K562 (cell line): ENCODE data around the gene SYNGR1. TPM values are rescaled to one million over a fixed set of nuclear protein-coding genes. Genes with fewer than 3 reads are reported as not detected.

ENCODE experiments used
- CBX1 ChIP-seq: sonication (generic); IDR thresholded peaks from 2 replicates; pipeline ENCODE4 v1.6.1; 2016; ENCODE audit warnings: antibody characterized with exemption, low read depth, mild to moderate bottlenecking
- CUX1 ChIP-seq: fragments of 200-800 bp; sonication (Bioruptor generic); IDR thresholded peaks from 2 replicates; pipeline ENCODE4 v1.6.1; 2016; ENCODE audit warnings: missing genetic modification characterization, missing compliant biosample characterization
- ELK3 ChIP-seq: fragments of 450-650 bp; formaldehyde crosslinking; IDR thresholded peaks from 2 replicates; pipeline ENCODE4 v1.4.0; 2020; ENCODE audit warnings: mild to moderate bottlenecking
- KLF6 ChIP-seq: fragments of 250-450 bp; sonication (Bioruptor Pico); IDR thresholded peaks from 2 replicates; pipeline ENCODE4 v1.4.0; 2020; ENCODE audit warnings: mild to moderate bottlenecking, moderate library complexity, borderline replicate concordance
- NCOA2 ChIP-seq, 2 experiments: fragments of 450-650 bp; IDR thresholded peaks; 2 replicates each; pipeline ENCODE4 v1.6.1; 2018; ENCODE audit warnings: mild to moderate bottlenecking in 2 of 2, moderate library complexity in 1 of 2; ENCODE audit not compliant: partially characterized antibody in 2 of 2
- NR4A1 ChIP-seq, 2 experiments: fragments of 250-450 bp in 1 of 2; fragments of 450-650 bp in 1 of 2; sonication (Bioruptor Pico) in 1 of 2; IDR thresholded peaks; 2 replicates each; pipeline versions ENCODE4 v1.4.0 to v1.6.1; 2016 to 2020; ENCODE audit warnings: mild to moderate bottlenecking in 2 of 2, missing compliant biosample characterization in 1 of 2, missing genetic modification characterization in 1 of 2, moderate library complexity in 1 of 2
- SAFB ChIP-seq: fragments of 200-400 bp; formaldehyde crosslinking; IDR thresholded peaks from 2 replicates; pipeline ENCODE4 v1.6.1; 2017; ENCODE audit warnings: low read depth, low read length, borderline replicate concordance
- SMAD1 ChIP-seq: fragments of 150-350 bp; IDR thresholded peaks from 2 replicates; pipeline ENCODE4 v1.6.1; 2014; ENCODE audit warnings: low read length, low read depth; ENCODE audit not compliant: partially characterized antibody
- SMC3 ChIP-seq: conservative IDR thresholded peaks from 2 replicates; pipeline ENCODE4 v1.6.1; 2011; ENCODE audit warnings: low read depth, low read length, improper control_type of control experiment; ENCODE audit not compliant: insufficient read depth
- SREBF1 ChIP-seq: fragments of 150-350 bp; IDR thresholded peaks from 2 replicates; pipeline ENCODE4 v1.6.1; 2014; ENCODE audit warnings: antibody characterized with exemption, low read depth, low read length, borderline replicate concordance
- TEAD2 ChIP-seq: fragments of 450-650 bp; IDR thresholded peaks from 2 replicates; pipeline ENCODE4 v1.6.1; 2016; ENCODE audit warnings: missing genetic modification characterization, control low read depth, missing compliant biosample characterization
- ZNF583 ChIP-seq: fragments of 250-450 bp; sonication (Bioruptor Pico); IDR thresholded peaks from 2 replicates; pipeline ENCODE4 v1.4.0; 2020
- ZNF75A ChIP-seq: fragments of 450-650 bp; formaldehyde crosslinking; IDR thresholded peaks from 2 replicates; pipeline ENCODE4 v1.4.0; 2020; ENCODE audit warnings: mild to moderate bottlenecking
- polyA plus RNA-seq, 8 experiments: library from polyadenylated mRNA; depleted of rRNA in 4 of 8; stranded (reverse) in 5 of 8; unstranded in 3 of 8; fragments of >200 nt; fragmentation: Nextera tagmentation in 2 of 8; fragmentation: Illumina TruSeq in 1 of 8; extraction: Ambion mirVana in 2 of 8; extraction: Trizol in 1 of 8; gene quantifications; 2 replicates each; pipeline versions ENCODE4 v1.2.1 to v1.2.3, GENCODE V29; 2011 to 2014; ENCODE audit warnings: inconsistent platforms in 1 of 8, missing spikeins in 1 of 8
- total RNA-seq, 7 experiments: library from RNA; depleted of rRNA in 6 of 7; stranded (reverse); fragments of >200 nt in 6 of 7; fragmentation: Illumina TruSeq in 2 of 7; extraction: Trizol in 2 of 7; gene quantifications; 2 replicates each; pipeline versions ENCODE4 v1.2.1 to v1.2.3, GENCODE V29; 2011 to 2021; ENCODE audit warnings: low replicate concordance in 1 of 7
- TF ChIP-seq, protein P1 (sequence below), 2 experiments: fragments of 450-650 bp in 1 of 2; sonication (generic) in 1 of 2; formaldehyde crosslinking in 1 of 2; IDR thresholded peaks in 1 of 2; conservative IDR thresholded peaks in 1 of 2; 2 replicates each; pipeline versions ENCODE4 v1.6.1 to v1.8.1; 2016 to 2023; ENCODE audit warnings: mild to moderate bottlenecking in 2 of 2, moderate library complexity in 2 of 2, inconsistent platforms in 1 of 2, missing genetic modification reagents in 1 of 2
- TF ChIP-seq, protein P2 (sequence below): fragments of 250-450 bp; sonication (Bioruptor Pico); IDR thresholded peaks from 2 replicates; pipeline ENCODE4 v1.4.0; 2020; ENCODE audit warnings: mild to moderate bottlenecking, moderate library complexity

SYNGR1 gene
- total and polyA plus RNA-seq, 9 of the 15 experiments (the other 6 are each of a cell fraction or from before 2014, with no cell fraction given), result 1.8 to 15.9 (median 5.5) TPM

GRCh38 chr22:39319284-39320022 is 30.3 kb upstream of the SYNGR1 start, which contains the start of gene RPL3 (continued):
- TF ChIP-seq NR4A1 (CRISPR knock-in tag; IDR thresholded peaks at IDR 0.05), result no peak
- no peak for TF ChIP-seq NR4A1 (tag; IDR thresholded peaks at IDR 0.05)
- TF ChIP-seq ZNF75A (CRISPR knock-in tag), result no peak
- TF ChIP-seq NCOA2 (IDR thresholded peaks at IDR 0.05; ENCODE audit: partially characterized antibody in 2 of 2), result no peak
- no peak for TF ChIP-seq KLF6 (CRISPR knock-in tag)
- TF ChIP-seq CUX1 (CRISPR knock-in tag), result no peak
- peak; percentile 95 for TF ChIP-seq SMAD1
- 0 out of 2 replicates have a peak, but pooled peaks have one; percentile 16 for TF ChIP-seq SMC3
- TF ChIP-seq, protein P1, sequence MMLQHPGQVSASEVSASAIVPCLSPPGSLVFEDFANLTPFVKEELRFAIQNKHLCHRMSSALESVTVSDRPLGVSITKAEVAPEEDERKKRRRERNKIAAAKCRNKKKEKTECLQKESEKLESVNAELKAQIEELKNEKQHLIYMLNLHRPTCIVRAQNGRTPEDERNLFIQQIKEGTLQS (IDR thresholded peaks at IDR 0.05), result peak; percentile 81
- TF ChIP-seq, protein P1 (CRISPR knock-in tag; conservative IDR thresholded peaks at IDR 0.05), result 0 out of 2 replicates have a peak, but pooled peaks have one; percentile 17
- TF ChIP-seq SAFB, result no peak
- TF ChIP-seq, protein P2, sequence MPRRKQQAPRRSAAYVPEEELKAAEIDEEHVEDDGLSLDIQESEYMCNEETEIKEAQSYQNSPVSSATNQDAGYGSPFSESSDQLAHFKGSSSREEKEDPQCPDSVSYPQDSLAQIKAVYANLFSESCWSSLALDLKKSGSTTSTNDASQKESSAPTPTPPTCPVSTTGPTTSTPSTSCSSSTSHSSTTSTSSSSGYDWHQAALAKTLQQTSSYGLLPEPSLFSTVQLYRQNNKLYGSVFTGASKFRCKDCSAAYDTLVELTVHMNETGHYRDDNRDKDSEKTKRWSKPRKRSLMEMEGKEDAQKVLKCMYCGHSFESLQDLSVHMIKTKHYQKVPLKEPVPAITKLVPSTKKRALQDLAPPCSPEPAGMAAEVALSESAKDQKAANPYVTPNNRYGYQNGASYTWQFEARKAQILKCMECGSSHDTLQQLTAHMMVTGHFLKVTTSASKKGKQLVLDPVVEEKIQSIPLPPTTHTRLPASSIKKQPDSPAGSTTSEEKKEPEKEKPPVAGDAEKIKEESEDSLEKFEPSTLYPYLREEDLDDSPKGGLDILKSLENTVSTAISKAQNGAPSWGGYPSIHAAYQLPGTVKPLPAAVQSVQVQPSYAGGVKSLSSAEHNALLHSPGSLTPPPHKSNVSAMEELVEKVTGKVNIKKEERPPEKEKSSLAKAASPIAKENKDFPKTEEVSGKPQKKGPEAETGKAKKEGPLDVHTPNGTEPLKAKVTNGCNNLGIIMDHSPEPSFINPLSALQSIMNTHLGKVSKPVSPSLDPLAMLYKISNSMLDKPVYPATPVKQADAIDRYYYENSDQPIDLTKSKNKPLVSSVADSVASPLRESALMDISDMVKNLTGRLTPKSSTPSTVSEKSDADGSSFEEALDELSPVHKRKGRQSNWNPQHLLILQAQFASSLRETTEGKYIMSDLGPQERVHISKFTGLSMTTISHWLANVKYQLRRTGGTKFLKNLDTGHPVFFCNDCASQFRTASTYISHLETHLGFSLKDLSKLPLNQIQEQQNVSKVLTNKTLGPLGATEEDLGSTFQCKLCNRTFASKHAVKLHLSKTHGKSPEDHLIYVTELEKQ (CRISPR knock-in tag), result no peak
- TF ChIP-seq CBX1, result peak; percentile 88
- TF ChIP-seq SREBF1, result no peak
- TF ChIP-seq TEAD2 (tag), result no peak
- no peak for TF ChIP-seq ELK3
- no peak for TF ChIP-seq ZNF583 (CRISPR knock-in tag)
